HG03439 (cell line): ENCODE data around the gene BMPR1A.
"Not testable (repeated sequence)": the region's sequence is repeated elsewhere in the genome, so short reads cannot be mapped to it uniquely, and the experiment has no call there.

Source experiments
- ATAC-seq: cut with Tn5 transposase; IDR thresholded peaks from one replicate; pipeline ENCODE4 v1.9.1; 2021; ENCODE audit warnings: mild to moderate bottlenecking, moderate library complexity; ENCODE audit not compliant: unreplicated experiment

BMPR1A gene

DNA sequence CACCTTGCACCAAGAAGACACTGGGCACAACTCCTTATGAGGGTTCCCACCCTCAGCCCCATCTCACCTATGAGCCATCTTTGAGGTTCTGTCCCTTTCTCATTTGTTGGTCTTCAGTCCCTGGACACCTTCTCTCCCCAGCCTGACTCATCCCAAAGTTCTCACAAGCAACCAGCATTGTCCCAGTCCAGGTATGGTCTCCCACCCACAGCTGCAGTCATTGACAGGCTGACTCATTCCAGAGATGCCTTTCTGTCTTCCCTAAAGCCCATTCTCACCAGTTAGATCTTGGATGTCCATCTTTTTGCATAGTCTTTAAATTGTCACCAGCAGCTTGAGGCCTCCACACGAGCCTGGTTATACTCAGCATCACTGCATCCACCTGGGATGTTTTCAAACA is 26.7 kb upstream of the BMPR1A start:
- ATAC-seq, result no peak

DNA sequence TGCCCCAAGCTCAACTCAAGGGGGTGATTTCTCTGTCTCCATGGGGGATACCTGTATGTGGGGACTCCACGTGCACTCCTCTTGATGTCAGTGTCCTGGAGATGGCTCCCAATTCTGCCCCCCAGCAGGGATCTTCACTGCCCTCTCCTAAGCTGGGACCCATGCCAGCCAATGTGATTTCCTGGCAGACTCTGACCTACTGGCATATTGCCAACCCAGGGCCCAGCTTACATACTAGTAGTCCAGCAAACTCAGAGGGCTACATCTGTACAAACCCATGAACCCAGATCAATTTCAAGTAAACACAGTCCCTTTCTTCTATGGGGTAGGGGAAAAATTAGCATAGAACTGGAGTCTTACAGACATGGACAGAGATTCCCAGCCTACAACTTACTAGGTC is 26.2 kb upstream of the BMPR1A start:
- no peak for ATAC-seq

DNA sequence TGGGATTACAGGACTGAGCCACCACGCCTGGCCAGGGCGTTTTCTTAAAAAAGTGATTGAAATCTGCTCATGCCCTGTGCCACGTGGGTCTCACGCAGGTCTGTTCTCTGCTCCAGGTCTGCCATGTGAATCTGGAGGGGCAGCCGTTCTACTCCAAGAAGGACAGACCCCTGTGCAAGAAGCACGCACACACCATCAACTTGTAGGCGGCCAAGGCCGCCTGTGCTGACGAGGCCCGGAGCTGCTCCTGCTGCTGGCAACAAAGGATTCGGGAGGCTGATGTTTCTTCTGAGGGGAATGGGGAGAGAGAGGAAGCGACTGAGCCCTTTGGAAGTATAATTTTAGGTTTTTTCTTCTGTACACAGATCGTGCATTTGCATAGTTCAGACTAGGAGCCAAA is 23.6 kb upstream of the BMPR1A start:
- no peak for ATAC-seq

DNA sequence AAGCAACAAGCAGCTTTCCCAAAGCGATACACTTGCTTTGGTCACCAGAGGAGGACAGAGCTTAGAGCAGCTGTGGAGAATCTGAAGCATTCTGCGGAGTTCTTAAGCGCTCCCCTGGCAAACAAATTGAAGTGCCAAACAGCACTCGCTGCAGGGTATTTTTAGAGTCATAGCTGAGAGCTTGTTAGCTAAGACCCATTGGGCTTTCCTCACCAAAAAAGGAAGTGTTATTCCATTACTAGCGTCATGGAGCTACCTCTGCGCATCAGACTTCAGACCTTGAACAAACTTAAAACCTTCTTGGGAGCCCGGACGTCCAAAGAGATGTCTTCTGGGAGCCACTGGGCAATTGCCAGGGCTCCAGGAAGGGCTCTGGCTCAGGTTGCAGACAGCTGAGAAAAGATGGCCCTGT is 23.2 kb upstream of the BMPR1A start:
- ATAC-seq, result no peak

DNA sequence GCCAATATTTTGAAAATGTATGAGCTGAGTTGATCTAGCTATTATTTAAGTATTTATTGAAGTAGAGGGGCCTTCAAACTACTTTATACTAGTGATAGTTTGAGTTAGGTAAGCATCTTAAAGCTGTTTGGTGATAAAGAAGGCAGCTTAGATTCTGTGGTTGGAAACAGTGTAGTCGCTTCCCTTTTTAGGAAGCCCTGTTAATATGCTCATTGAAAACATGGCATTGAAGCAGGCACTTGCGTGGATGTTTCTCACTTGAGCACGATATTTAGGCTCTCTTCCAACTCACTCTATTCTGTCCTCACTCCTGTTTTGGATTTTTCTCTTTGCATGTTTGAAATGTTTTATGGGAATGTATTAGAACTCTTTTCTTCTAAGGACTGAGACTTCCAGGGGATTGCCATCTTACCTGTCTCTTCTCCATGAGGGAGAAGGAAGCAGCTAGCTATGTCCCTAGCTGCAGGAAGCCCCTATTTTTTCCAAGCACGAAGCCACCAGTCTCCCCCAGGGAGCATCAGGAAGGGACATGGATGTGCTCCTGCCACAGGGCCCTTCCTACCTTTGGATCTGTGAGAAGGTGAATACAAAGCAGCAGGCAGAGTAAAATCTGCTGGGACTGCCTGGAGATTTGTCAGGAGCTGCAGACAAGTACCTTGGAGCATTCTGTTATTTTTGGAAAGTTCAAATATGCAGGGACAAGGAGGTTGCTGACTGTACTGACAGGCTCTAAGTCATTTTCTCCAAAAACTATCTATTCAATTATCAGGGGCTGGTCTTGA is 22.0 kb upstream of the BMPR1A start:
- ATAC-seq, result no peak

DNA sequence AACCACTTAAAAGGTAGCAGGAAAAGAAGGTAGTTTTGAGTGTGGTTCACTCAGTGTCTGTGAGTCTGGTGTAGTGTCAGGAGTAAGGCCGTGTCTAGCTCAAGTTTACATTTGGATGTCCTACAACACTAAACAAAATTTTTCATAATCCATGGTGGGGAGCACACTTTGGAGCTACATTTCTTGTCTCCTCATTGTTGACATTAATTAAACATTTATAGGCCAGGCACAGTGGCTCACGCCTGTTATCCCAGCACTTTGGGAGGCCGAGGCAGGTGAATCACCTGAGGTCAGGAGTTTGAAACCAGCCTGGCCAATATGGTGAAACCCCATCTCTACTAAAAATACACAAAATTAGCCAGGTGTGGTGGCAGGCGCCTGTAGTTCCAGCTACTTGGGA is 21.1 kb upstream of the BMPR1A start:
- ATAC-seq, result not testable (repeated sequence)

DNA sequence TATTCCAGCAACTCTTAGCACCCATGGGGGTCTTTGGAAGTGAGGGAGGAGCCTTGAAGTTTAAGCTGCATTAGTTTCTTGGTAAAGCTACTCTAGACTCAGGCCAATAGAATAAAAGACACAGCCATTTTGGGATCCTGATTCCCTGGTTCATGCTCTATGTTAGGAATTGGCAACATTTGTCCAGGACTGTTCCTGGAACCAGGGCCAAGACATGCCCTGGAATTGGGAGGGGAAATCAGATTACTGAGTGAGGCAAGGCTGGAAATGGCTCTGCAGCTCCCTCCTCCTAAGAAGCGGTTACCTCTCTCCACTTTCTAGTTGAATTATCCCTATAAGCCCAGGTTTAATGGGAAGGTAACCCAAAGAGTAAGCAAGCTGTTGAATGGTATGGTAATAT is 14.2 kb upstream of the BMPR1A start:
- no peak for ATAC-seq

DNA sequence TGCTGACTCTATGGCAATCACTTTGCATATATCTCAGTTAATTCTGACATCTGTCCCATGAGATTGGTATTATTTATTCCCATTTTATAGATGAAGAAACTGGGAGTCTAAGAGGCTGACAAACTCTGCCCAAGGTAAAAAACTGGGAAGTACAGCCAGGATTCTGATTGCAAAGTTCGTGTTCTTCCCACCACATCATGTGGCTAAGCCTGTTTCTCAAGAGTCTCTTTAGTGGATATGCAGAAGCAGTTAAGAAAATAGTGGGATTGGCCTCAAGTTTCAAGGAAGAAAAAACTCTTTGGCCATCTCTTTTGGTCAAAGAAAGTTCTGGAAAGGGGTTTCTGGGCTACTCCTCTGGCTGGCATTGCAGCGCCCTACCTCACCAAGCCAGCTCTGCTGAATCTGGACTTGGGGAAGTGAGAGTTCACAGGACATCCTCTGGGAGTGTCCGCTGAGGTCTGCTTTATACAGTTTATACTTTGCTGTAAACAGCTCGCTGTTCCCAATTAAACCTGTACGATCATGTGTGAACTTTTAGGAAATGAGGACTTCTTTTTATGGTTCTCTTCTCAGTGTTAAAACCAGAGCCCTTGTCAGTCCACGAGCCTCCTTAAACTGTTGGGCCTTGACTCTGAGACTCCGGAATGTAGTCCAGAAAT is 12.2 kb upstream of the BMPR1A start:
- ATAC-seq, result no peak

DNA sequence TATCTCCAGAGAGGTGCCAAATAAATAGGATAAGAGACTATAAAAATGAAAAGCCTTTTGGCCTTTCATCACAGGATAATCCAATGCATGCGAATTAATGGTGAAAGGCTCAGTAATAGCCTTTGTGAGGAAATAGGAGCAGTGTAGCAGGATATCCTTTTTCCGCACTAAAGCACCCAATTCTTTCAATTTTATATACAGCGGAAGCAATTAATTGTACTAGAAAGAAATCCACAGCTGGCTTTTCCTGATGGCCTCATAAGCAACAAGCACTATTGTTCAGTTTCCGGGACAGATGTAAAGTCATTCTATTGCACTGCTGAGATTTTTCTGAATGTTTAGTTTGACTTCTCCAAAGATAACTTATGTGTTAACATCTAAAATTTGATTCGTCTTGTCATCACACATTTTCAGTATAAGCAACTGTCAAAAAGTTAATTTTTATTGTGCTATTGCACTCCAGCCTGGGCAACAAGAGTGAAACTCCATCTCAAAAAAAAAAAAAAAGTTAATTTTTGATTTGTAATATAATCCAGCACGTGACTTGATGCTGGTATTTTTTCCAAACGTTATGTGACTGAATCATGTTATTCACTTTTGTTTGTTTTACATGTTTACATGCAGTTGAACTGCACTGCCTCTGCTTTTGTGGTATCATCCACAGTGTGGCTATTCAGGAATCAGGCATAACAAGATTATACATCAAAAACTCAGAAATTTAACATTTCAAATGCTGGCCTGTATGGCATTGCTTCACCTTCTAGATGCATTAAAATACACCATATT is 8.4 kb upstream of the BMPR1A start:
- no peak for ATAC-seq

DNA sequence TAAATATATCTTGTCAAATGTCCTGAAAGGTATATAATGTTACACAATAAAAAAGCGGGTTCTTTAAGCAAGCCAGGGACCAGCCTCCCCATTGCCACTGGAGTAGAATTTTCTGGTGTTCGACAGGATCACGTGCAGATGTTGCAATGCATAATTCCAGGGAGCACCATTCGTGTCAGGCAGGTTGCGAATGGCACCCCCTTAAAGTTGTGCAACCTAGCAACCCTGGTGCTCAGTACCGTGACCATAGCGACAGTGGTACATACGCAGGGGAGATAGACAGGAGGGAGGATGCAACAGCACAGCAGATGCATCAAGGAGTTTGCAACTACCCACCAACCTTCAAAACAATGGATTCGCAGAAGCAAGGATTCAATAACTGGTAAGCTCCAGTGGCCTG is 6.6 kb upstream of the BMPR1A start:
- no peak for ATAC-seq

DNA sequence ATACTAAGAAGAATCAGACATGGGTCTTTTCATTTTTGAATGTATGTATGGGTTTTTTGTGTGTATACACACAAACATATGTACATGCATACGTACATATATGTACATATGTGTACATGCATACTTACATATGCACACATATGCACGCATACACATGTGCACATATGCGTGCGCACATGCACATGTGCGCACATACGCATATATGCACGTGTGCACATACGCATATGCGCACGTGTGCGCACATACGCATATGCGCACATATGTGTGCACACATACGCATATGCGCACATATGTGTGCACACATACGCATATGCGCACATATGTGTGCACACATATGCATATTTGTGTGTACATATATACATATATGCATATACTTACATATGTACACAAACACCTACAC is 4.9 kb upstream of the BMPR1A start:
- no peak for ATAC-seq

DNA sequence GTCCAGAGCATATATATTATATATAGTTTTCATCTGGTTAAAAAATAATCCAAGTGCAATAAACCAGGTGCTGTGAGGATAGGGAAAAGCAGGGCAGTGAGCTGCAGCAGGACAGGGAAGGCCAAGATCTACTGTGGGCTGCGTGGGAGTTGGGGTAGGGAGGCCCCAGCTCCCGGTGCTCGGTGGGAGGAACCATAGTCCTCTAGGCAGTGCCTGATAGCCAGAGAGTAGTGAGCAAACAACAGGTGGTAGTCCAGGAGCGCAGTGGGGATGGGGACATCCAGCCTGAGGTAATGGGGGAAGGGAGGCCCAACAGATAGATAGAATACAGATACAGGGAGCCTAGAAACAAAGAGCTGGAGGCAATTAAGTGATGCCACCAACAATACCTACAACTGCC is 4.1 kb upstream of the BMPR1A start:
- ATAC-seq, result no peak

DNA sequence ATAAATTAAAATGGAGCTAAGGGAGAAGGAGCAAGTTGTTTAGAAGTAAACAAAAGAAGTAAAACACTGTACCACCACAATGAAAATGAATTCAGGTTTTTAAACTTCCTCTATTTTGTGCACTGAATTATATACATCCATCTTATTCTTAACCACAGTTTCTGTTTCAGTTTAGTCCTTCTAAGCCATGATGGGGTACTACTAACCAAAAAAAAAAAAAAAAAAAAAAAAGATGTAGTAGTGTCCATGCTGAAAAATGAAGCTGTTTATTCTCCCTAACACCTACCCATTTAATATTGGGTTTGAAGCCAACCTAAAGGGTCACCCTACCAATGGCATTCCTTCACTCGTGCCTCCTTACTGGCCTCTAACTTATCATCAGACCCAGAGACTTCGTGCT is 3.4 kb upstream of the BMPR1A start:
- no peak for ATAC-seq

DNA sequence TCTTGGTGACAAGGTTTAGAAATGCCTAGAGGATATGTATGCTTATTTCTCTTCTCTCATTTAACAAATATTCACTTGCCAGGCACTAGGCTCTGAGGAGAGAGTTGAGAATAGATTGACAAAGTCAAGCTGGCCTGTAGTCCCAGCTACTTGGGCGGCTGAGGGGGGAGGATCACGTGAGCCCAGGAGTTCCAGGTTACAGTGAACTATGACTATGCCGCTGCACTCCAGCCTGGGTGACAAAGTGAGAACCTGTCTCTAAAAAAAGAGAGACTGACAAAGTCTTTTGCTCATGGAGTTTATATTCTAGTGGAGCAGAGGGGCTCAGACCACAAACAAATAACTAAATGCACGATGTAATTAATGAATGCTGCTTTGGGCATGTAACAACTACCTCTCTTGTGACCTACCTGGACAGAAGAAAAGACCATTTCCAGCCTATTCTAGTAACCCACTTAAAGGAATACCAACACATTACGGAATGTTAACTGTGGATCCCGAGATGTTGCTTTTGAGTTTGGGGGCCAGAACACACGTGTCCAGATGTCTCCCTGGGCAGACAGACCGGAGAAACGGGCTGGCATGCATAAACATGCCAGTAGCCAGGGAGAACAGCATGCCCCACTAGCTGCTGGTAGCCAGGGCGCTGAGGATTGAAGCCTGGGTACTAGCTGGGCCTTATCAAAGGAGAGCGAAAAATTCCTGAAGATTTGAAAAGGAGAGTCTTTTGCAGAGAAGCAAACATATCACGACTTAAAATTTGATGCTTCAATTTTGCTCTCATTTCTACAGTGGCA is 2.6 kb upstream of the BMPR1A start:
- ATAC-seq, result no peak

DNA sequence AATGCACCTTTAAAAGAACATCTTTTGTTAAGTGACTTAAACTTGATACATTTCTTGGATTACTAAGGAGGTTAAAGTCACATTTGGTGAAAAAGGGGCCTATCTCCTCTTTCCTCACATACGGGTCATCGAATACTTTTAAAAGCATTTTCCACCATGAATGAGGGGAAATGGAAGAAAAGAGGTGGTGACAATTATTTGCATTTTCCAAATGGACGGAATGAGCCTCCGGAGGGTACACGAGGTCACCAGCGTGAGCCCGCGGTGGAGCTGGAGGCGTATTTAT is 1.0 kb upstream of the BMPR1A start:
- ATAC-seq, result no peak

DNA sequence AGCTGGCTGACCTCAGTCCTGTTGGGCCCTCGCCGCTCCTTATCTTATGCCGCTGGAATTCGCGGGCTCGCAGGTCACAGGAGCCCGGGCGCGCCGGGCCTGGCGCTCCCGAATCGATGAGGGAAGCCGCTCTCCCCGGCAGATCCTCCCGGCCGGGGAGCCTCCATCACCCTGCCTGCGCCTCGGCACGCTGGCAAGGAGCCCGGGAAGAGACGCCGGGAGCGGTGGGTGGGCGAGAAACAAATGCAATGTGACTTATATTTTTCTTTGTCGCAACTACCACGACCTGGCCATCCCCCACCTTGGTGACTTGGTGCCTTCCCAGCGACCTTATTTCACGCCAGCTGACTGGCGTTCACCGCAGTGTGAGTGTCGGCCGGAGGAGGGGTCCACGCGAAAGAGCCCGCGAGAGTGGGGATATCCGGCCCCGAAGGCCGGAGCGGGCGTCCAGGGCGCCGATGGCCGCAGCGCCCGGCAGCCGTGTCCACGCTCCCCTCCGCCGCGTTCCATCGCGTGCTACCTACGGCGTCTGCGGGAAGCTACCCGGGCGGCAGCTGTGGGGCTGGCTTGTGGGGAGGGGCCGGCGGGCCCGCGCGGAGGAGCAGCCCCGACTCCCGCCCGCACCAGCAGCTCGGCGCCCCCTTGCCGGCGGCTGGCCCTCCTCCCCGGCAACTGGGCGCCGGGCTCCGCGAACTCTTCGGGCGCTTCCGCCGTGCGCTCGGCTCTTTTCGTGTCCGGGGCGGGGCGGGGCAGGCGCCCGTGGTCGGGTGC is 494 bp upstream of the BMPR1A start:
- peak; percentile 77 for ATAC-seq

DNA sequence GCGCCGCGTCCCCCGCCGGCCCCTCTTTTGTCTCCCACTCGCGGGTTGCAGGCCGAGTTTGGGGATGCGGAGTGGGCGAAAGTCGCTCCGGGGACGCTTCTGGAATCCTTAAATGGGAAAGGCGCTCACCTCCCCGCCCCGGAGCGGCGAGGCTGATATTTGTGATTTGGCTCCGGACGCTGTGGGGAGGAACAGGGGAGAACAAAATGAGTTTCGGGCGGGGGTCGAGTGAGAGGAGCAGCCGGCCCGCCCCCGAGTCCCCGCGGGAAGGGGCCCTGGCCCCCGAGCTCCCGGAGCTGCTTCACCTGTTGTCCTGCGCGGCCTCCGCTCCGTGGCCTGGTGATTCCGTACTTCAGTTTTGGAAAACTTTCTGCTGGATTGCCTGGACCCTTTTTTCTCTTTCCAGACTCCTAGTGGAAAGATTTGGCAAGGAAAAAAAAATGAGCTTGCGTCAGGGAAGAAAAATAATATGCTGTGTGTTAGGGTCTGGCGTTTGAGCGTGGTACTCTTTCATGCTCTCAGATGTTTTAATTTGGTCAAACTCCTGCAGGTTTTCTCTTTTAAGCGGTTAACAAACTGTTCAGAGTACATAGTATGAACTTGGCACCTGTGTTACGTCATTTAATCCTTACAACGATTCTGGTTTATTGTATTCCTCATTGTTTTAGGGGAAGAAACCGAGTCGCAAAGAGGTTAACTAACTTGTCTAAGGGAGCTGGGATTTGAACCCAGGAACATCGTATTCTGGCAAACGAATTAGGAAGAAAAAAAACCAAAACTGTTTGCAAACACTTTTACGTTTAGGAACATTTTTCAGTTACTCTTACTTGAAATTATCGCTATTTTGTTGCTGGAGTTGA is 924 bp downstream of the BMPR1A start:
- ATAC-seq, result no peak

DNA sequence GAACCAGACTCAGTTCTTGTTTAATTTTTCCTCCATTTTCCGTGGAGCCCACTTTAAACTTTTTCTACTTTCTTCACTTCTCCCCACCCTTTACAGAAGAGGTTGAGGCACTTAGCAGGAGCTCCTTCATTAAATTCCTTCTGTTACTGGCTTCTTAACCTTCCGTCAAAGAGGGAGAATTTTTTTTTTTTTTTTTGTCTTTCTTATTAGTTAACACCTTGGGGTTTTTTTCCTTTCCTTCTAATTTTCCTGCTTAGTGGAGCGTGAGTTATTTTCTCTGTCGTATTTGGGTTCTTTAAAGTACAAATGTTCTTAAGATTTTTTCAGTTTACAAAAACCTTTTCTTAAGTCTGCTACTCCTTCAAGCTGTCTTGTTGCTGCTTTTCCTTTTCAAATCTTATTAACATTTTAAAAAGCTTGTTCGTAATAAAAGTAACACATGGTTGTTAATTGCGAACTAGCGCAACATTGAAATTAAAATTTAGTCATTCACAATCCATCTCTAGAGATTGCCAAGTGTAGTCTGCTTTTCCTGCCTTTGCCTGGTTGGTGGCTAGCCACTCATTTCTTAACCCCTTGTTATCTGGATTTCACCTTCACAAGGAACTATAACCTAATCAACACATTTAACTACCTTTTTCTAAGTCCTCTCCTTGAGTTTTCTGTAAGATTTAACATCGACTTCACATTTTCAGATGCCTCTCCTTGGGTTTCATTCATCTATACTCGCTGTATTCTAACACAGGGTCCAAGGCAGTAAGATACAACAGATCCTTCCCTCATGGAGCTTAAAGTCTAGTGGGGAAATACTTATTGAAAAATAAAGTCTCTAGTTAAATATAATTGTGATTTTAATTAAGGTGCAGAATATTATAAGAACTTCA is 2.0 kb downstream of the BMPR1A start:
- no peak for ATAC-seq
